HCT116 (cell line): ENCODE data around the gene ZC3H7A. TPM values are rescaled to one million over a fixed set of nuclear protein-coding genes. Genes with fewer than 3 reads are reported as not detected.

Experiments
- ATAC-seq: fragments of 200-7000 bp; cut with Tn5 transposase; 2 replicates; pipeline ENCODE4 v1.9.1; 2020; ENCODE audit warnings: mild to moderate bottlenecking, moderate library complexity
- BruUV-seq: library from RNA; stranded (reverse); fragments of 400-500 nt; replicated peaks from 2 replicates; lab custom pipeline; 2021; lab: Mats Ljungman, UMichigan
- CTCF ChIA-PET: fragments of 300-600 bp; sonication (Branson Sonifier 250); formaldehyde crosslinking; loops from one replicate; lab custom pipeline; 2021; ENCODE audit warnings: antibody characterized with exemption; lab: Charles Lee
- POLR2A ChIA-PET: fragments of 300-600, 350-600 bp; sonication (Branson Sonifier 250); formaldehyde crosslinking; loops from one replicate; lab custom pipeline; 2021; ENCODE audit warnings: antibody characterized with exemption; lab: Charles Lee
- RAD21 ChIA-PET, 2 experiments: fragments of 300-600 bp; sonication (Branson Sonifier 250); formaldehyde crosslinking; loops; one replicate each; lab custom pipeline; 2023; ENCODE audit warnings: low total read pairs in 2 of 2; ENCODE audit not compliant: uncharacterized antibody in 2 of 2, unreplicated experiment in 2 of 2, low non-redundant PET in 1 of 2; lab: Charles Lee
- DNase-seq: peaks from one replicate; pipeline ENCODE4 v3.0.0-alpha.2; 2010; ENCODE audit warnings: low read depth, low spot score
- H2AFZ ChIP-seq: fragments of 200-600 bp; shearing (Covaris generic), sonication (generic); 2 replicates; pipeline ENCODE4 v1.6.1; 2017; ENCODE audit warnings: low read depth, mixed run types, mixed read lengths, antibody characterized with exemption, low read length; ENCODE audit not compliant: poor library complexity, severe bottlenecking
- H3K27ac ChIP-seq: 2 replicates; pipeline ENCODE4 v1.5.1; 2012; ENCODE audit warnings: low read depth, low read length
- H3K27me3 ChIP-seq: fragments of 200-600 bp; sonication (generic); 2 replicates; pipeline ENCODE4 v1.6.1; 2016; ENCODE audit warnings: mixed run types, low read length, mixed read lengths; ENCODE audit not compliant: insufficient read depth
- H3K36me3 ChIP-seq, 2 experiments: fragments of 200-500 bp in 1 of 2; fragments of 200-600 bp in 1 of 2; sonication (Bioruptor generic) in 1 of 2; sonication (generic) in 1 of 2; 2 replicates each; pipeline versions ENCODE4 v1.5.1 to v1.6.1; 2014 to 2016; ENCODE audit warnings: low read length in 2 of 2, inconsistent platforms in 1 of 2, mixed read lengths in 1 of 2, mixed run types in 1 of 2; ENCODE audit not compliant: insufficient read depth in 2 of 2, control insufficient read depth in 1 of 2
- H3K4me1 ChIP-seq, 2 experiments: fragments of 200-600 bp in 1 of 2; sonication (generic) in 1 of 2; 2 replicates each; pipeline versions ENCODE4 v1.5.1 to v1.6.1; 2012 to 2017; ENCODE audit warnings: low read length in 2 of 2, inconsistent platforms in 1 of 2, mild to moderate bottlenecking in 1 of 2, mixed read lengths in 1 of 2, mixed run types in 1 of 2, moderate library complexity in 1 of 2; ENCODE audit not compliant: insufficient read depth in 2 of 2, control insufficient read depth in 1 of 2
- H3K4me2 ChIP-seq: fragments of 200-600 bp; sonication (generic); 2 replicates; pipeline ENCODE4 v1.6.1; 2017; ENCODE audit warnings: mixed run types, low read length, mixed read lengths
- H3K4me3 ChIP-seq, 2 experiments: fragments of 200-600 bp in 1 of 2; sonication (generic) in 1 of 2; replicated peaks in 1 of 2; 2 replicates each; pipeline ENCODE4 v1.5.1; 2011 to 2016; ENCODE audit warnings: low read length in 2 of 2, control low read depth in 1 of 2, low read depth in 1 of 2, mild to moderate bottlenecking in 1 of 2, mixed read lengths in 1 of 2, mixed run types in 1 of 2
- H3K79me2 ChIP-seq: fragments of 200-600 bp; sonication (generic); 2 replicates; pipeline ENCODE4 v1.6.1; 2017; ENCODE audit warnings: mild to moderate bottlenecking, mixed run types, low read length, moderate library complexity, mixed read lengths; ENCODE audit not compliant: insufficient read depth
- H3K9ac ChIP-seq: fragments of 200-600 bp; sonication (generic); 2 replicates; pipeline ENCODE4 v1.6.1; 2016; ENCODE audit warnings: low read length, mixed read lengths
- H3K9me2 ChIP-seq: fragments of 200-600 bp; sonication (generic), shearing (Covaris generic); 2 replicates; pipeline ENCODE4 v1.6.1; 2017; ENCODE audit warnings: mixed run types, mild to moderate bottlenecking, moderate library complexity; ENCODE audit not compliant: insufficient read depth
- H3K9me3 ChIP-seq, 2 experiments: fragments of 200-500 bp in 1 of 2; fragments of 200-600 bp in 1 of 2; sonication (Bioruptor generic) in 1 of 2; sonication (generic) in 1 of 2; 2 replicates each; pipeline ENCODE4 v1.6.1; 2014 to 2017; ENCODE audit warnings: low read length in 2 of 2, mixed read lengths in 2 of 2, inconsistent platforms in 1 of 2, low read depth in 1 of 2, mild to moderate bottlenecking in 1 of 2, mixed run types in 1 of 2, moderate library complexity in 1 of 2; ENCODE audit not compliant: control insufficient read depth in 1 of 2, insufficient read depth in 1 of 2
- H4K20me1 ChIP-seq: fragments of 200-600 bp; sonication (generic), shearing (Covaris generic); 2 replicates; pipeline ENCODE4 v1.6.1; 2017; ENCODE audit warnings: mixed run types, mild to moderate bottlenecking, moderate library complexity; ENCODE audit not compliant: insufficient read depth
- ATF3 ChIP-seq: IDR thresholded peaks from 2 replicates; pipeline ENCODE4 v1.6.1; 2012
- CTCF ChIP-seq, 3 experiments: fragments of 200-600 bp in 1 of 3; sonication (generic) in 1 of 3; IDR thresholded peaks in 2 of 3; conservative IDR thresholded peaks in 1 of 3; 2 replicates each; pipeline ENCODE4 v1.5.1; 2012 to 2017; ENCODE audit warnings: low read depth in 2 of 3, low read length in 2 of 3, antibody characterized with exemption in 1 of 3, borderline replicate concordance in 1 of 3, control low read depth in 1 of 3, mild to moderate bottlenecking in 1 of 3, mixed read lengths in 1 of 3, mixed run types in 1 of 3, moderate library complexity in 1 of 3; ENCODE audit not compliant: insufficient read depth in 1 of 3
- POLR2A ChIP-seq: IDR thresholded peaks from 2 replicates; pipeline ENCODE4 v1.7.0; 2011; ENCODE audit warnings: borderline replicate concordance; ENCODE audit not compliant: insufficient read depth, insufficient read length; ENCODE audit errors: extremely low read depth
- POLR2AphosphoS5 ChIP-seq: IDR thresholded peaks from 2 replicates; pipeline ENCODE4 v1.6.1; 2011; ENCODE audit warnings: mild to moderate bottlenecking, low read depth, low read length, moderate library complexity
- SIN3A ChIP-seq: IDR thresholded peaks from 2 replicates; pipeline ENCODE4 v1.6.1; 2012; ENCODE audit warnings: low read depth
- ZFX ChIP-seq: fragments of 450-650 bp; IDR thresholded peaks from 2 replicates; pipeline ENCODE4 v1.6.1; 2017
- ZNF274 ChIP-seq: fragments of 200-500 bp; sonication (Bioruptor generic); IDR thresholded peaks from 2 replicates; pipeline ENCODE4 v1.6.1; 2014; ENCODE audit warnings: mild to moderate bottlenecking, low read depth, low read length, inconsistent platforms
- intact Hi-C: fragments of 100-400 bp; cut with micrococcal nuclease; formaldehyde crosslinking; loops from 2 replicates; pipeline ENCODE4 v1.10.0; 2022
- total RNA-seq: library from RNA; stranded (reverse); gene quantifications from one replicate; pipeline ENCODE4 v1.2.1, GENCODE V29; 2021; ENCODE audit not compliant: unreplicated experiment

ZC3H7A gene
- total RNA-seq, 1 experiment from 2014 or later = 33.4 TPM

- H3K9ac ChIP-seq = peak overlapping the region; percentile 91
- DNase-seq (no peak), ATAC-seq (peak; percentile 24)
- CTCF ChIA-PET = interaction anchor here (0.8 to 1.2 kb wide), 5 partner anchors 9 to 264 kb away, joined by 3 to 6 read pairs (median 4); no protein-coding TSS in a partner anchor
- H3K4me2 ChIP-seq = peak overlapping the region; percentile 93
- no TSS peak for BruUV-seq
- peaks cover 7 to 23% of the 10 kb centered on the region in 2 experiments; a peak in 3 of 4 replicates for H3K4me1 ChIP-seq
- H3K27me3 ChIP-seq = no peaks in the 10 kb centered on the region
- H3K27ac ChIP-seq = peak overlapping the region; percentile 91
- no peak overlapping the region for H2AFZ ChIP-seq
- intact Hi-C loops = no loop called here
- no peak for TF ChIP-seq CTCF (IDR thresholded peaks at IDR 0.05 in 2 of 3, conservative IDR thresholded peaks at IDR 0.05 in 1 of 3; ENCODE audit: borderline replicate concordance in 1 of 3, insufficient read depth in 1 of 3, low read depth in 2 of 3, low read length in 2 of 3)
- peak; percentile 37; the same call in 1 of the 2 replicates for TF ChIP-seq POLR2AphosphoS5
- TF ChIP-seq POLR2A = no peak
- TF ChIP-seq SIN3A = no peak
- TF ChIP-seq ATF3 = no peak
- no peak for TF ChIP-seq ZNF274
- peak; percentile 15; the same call in 1 of the 2 replicates for TF ChIP-seq ZFX
- POLR2A ChIA-PET = interaction anchor here (0.8 to 1.5 kb wide), 4 partner anchors 14 to 53 kb away, joined by 3 to 10 read pairs (median 4); partner anchors contain the start of gene TXNDC11
- no peaks in the 10 kb centered on the region for H3K9me3 ChIP-seq
- H4K20me1 ChIP-seq = peaks cover 3% of the 10 kb centered on the region; the same call in 1 of the 2 replicates
- no peaks in the 10 kb centered on the region; a peak in 1 of 4 replicates for H3K36me3 ChIP-seq
- H3K79me2 ChIP-seq = peaks cover 65% of the 10 kb centered on the region
- peak overlapping the region; percentile 94 to 97 for H3K4me3 ChIP-seq
- no peaks in the 10 kb centered on the region for H3K9me2 ChIP-seq
- RAD21 ChIA-PET = no interaction called here
Observed at GRCh38 chr16:11796227-11797165, 562 bp downstream of the ZC3H7A start.
